ENCODE measurements around the gene USP13.
A peak's percentile ranks its signal among the peaks of the same experiment; 100 is the strongest.

- TF ChIP-seq CTCF (IDR thresholded peaks at IDR 0.05) (peak in 1 of 2 donors; percentile 9), POLR2A (IDR thresholded peaks at IDR 0.05) (no peak)
These were observed 98.0 kb downstream of the USP13 start for GRCh38 chr3:179750720-179751328.
